ENCODE data around the gene INF2.

INF2 gene

DNA sequence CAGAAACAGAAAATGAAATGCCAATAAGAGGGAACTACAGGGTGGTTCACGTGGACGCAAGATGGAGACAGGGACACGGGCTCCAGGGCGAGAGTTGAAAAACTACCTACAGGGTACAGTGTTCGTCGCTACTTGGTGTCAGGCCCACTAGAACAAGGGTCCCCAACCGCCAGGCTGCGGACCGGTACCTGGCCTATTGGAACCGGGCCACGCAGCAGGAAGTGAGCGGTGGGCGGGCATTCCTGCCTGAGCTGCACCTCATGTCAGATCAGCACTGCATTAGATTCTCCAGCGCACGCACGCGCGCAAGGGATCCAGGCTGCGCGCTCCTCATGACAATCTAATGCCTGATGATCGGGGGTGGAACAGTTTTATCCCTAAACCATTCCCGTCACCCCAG lies 14.8 kb downstream of the INF2 start:
- H3K4me3 ChIP-seq (ENCODE audit: low read length) = no peak overlapping the region
- no peaks in the 10 kb centered on the region for H3K9me3 ChIP-seq (ENCODE audit: control insufficient read depth, insufficient read depth, low read length)
- no peak for DNase-seq (ENCODE audit: low read depth, low spot score)
- no peak overlapping the region for H3K27ac ChIP-seq (ENCODE audit: low read length)
- H3K27me3 ChIP-seq (ENCODE audit: control insufficient read depth, insufficient read depth, low read length) = no peaks in the 10 kb centered on the region
- WGBS (ENCODE audit: insufficient coverage, insufficient read length) = no CpG with 5 or more reads among the region's 22 CpGs
- peaks cover 27% of the 10 kb centered on the region for H3K36me3 ChIP-seq (ENCODE audit: control insufficient read depth, insufficient read depth, low read length)
- peaks cover 11% of the 10 kb centered on the region for H3K4me1 ChIP-seq (ENCODE audit: control insufficient read depth, insufficient read depth, low read length)

DNA sequence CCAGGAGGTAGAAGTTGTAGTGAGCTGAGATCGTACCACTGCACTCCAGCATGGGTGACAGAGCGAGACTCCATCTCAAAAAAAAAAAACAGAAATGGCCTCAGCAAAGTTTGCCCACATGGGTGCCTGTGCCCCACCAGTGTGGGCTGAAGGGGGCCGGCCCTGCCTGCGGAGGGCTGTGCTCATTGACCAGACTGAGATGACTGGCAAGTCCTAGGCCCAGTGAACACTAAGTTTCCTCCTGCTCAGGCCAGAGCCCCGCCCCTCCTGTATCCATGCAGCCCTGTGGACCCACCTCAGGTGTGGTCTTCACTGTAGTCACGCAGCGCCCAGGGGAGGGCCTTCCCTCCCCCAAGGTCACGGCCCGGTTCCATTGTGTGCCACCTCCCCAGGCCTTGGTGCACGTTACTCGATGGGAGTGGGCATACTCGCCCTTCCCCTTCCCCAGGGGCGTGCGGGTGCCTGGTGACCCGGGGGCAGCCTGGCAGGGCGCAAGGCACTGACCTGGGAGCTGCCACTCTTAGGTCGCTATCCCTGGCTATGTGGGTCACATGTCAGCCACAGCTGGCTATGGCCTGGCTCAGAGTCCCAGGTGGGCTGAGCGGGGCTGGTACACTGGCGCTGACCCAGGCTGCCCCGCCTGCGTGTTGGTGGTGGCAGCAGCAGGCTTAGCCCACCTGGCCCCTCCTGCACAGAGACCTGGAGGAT lies 16.1 kb downstream of the INF2 start:
- Histone ChIP-seq H3K4me1 (ENCODE audit: control insufficient read depth, insufficient read depth, low read length) (peaks cover 11% of the 10 kb centered on the region), H3K27me3 (ENCODE audit: control insufficient read depth, insufficient read depth, low read length) (no peaks in the 10 kb centered on the region), H3K27ac (ENCODE audit: low read length) (no peak overlapping the region), H3K4me3 (ENCODE audit: low read length) (no peak overlapping the region), H3K36me3 (ENCODE audit: control insufficient read depth, insufficient read depth, low read length) (peaks cover 35% of the 10 kb centered on the region), H3K9me3 (ENCODE audit: control insufficient read depth, insufficient read depth, low read length) (no peaks in the 10 kb centered on the region)
- no CpG with 5 or more reads among the region's 21 CpGs for WGBS (ENCODE audit: insufficient coverage, insufficient read length)
- no peak for DNase-seq (ENCODE audit: low read depth, low spot score)

DNA sequence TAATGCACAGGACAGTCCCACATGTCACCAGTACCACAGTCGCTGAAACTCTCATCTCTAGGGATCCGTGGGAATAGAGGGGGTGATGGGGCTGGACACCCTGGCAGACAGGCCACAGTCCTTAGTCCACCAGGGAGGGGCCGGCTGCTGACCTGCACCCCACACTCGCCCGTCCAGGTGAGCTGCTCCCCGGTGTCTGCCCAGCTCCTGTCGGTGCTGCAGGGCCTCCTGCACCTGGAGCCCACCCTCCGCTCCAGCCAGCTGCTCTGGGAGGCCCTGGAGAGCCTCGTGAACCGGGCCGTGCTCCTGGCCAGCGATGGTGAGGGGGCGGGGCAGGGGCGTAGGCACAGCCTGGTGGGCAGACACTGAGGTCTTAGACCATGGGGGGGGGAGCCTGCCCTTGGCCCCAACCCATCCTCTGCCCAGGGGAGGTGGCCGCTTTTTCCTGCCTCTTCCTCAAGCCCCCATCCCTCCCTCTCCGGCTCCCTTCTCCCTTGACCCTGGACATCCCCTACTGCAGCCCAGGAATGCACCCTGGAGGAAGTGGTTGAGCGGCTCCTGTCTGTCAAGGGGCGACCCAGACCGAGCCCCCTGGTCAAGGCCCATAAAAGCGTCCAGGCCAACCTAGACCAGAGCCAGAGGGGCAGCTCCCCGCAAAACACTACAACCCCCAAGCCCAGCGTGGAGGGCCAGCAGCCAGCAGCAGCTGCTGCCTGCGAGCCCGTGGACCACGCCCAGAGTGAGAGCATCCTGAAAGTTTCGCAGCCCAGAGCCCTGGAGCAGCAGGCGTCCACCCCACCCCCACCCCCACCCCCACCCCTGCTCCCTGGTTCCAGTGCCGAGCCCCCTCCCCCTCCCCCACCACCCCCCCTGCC lies 17.6 kb downstream of the INF2 start:
- H3K4me1 ChIP-seq (ENCODE audit: control insufficient read depth, insufficient read depth, low read length) = peaks cover 11% of the 10 kb centered on the region
- no peak overlapping the region for H3K27ac ChIP-seq (ENCODE audit: low read length)
- DNase-seq (ENCODE audit: low read depth, low spot score) = no peak
- no peaks in the 10 kb centered on the region for H3K9me3 ChIP-seq (ENCODE audit: control insufficient read depth, insufficient read depth, low read length)
- peaks cover 41% of the 10 kb centered on the region for H3K36me3 ChIP-seq (ENCODE audit: control insufficient read depth, insufficient read depth, low read length)
- WGBS (ENCODE audit: insufficient coverage, insufficient read length) = no CpG with 5 or more reads among the region's 28 CpGs
- no peaks in the 10 kb centered on the region for H3K27me3 ChIP-seq (ENCODE audit: control insufficient read depth, insufficient read depth, low read length)
- no peak overlapping the region for H3K4me3 ChIP-seq (ENCODE audit: low read length)

DNA sequence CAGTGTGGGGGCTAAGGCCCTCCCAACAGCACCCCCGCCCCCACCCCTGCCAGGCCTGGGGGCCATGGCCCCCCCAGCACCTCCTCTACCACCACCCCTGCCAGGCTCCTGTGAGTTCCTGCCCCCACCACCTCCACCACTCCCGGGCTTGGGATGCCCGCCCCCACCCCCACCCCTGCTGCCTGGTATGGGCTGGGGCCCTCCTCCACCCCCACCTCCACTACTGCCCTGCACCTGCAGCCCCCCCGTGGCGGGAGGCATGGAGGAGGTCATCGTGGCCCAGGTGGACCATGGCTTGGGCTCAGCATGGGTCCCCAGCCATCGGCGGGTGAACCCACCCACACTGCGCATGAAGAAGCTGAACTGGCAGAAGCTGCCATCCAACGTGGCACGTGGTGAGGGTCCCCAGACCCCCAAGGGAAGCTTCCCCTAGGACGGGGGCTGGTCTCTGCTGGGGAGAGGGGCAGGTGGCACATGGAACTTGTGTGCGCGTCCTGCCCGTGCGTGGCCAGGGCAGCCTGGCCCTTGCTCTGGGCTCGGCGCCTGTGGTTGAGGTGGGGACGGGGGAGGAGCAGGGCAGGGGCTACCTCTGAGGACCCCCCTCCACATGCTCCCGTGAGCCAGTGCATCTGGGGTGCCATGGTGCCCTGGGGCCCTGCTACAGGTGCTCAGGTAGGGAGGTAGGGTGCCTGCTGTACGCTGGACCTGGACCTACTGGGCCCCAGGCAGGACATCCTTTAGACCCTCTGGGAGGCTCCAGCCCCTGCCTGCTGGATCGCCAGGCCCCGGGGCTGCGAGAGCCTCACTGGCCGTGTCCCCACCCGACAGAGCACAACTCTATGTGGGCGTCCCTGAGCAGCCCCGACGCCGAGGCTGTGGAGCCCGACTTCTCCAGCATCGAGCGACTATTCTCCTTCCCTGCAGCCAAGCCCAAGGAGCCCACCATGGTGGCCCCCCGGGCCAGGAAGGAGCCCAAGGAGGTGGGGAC lies 18.5 kb downstream of the INF2 start:
- Histone ChIP-seq H3K4me1 (ENCODE audit: control insufficient read depth, insufficient read depth, low read length) (peaks cover 11% of the 10 kb centered on the region), H3K9me3 (ENCODE audit: control insufficient read depth, insufficient read depth, low read length) (no peaks in the 10 kb centered on the region), H3K36me3 (ENCODE audit: control insufficient read depth, insufficient read depth, low read length) (peaks cover 46% of the 10 kb centered on the region), H3K27ac (ENCODE audit: low read length) (no peak overlapping the region), H3K4me3 (ENCODE audit: low read length) (no peak overlapping the region), H3K27me3 (ENCODE audit: control insufficient read depth, insufficient read depth, low read length) (no peaks in the 10 kb centered on the region)
- WGBS (ENCODE audit: insufficient coverage, insufficient read length) = no CpG with 5 or more reads among the region's 34 CpGs
- no peak for DNase-seq (ENCODE audit: low read depth, low spot score)

DNA sequence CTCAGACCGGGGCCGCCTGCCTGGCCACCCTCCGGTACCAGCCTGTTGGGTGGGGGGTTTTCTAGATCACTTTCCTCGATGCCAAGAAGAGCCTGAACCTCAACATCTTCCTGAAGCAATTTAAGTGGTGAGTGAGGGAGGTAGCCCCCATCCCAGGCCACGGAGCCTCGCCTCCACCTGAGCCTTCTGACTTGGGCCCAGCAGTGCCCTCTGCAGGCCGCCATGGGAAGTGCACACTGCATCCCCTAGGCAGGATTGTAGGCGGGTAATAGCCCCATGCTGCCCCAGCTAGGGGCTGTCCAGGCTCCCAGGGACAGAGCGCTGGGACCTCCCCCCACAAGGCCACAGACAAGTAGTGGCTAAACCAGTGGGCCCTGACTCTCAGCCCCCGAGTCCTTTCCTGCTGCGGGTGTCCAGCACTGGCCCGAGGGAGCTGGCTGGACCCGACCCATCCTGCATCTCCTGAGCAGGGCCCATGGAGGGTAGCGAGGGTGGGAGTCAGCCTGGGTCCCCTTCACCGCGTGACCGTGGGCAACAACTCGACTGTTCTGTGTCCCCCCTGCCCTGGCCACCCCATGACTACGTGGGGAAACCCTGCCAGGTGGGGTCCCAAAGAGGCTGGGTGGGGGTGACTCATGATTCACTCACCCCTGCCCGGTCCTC lies 19.3 kb downstream of the INF2 start:
- H3K27ac ChIP-seq (ENCODE audit: low read length) = no peak overlapping the region
- peak; percentile 70 for DNase-seq (ENCODE audit: low read depth, low spot score)
- H3K27me3 ChIP-seq (ENCODE audit: control insufficient read depth, insufficient read depth, low read length) = no peaks in the 10 kb centered on the region
- H3K9me3 ChIP-seq (ENCODE audit: control insufficient read depth, insufficient read depth, low read length) = no peaks in the 10 kb centered on the region
- peaks cover 11% of the 10 kb centered on the region for H3K4me1 ChIP-seq (ENCODE audit: control insufficient read depth, insufficient read depth, low read length)
- no CpG with 5 or more reads among the region's 20 CpGs for WGBS (ENCODE audit: insufficient coverage, insufficient read length)
- H3K4me3 ChIP-seq (ENCODE audit: low read length) = no peak overlapping the region
- H3K36me3 ChIP-seq (ENCODE audit: control insufficient read depth, insufficient read depth, low read length) = peaks cover 43% of the 10 kb centered on the region

DNA sequence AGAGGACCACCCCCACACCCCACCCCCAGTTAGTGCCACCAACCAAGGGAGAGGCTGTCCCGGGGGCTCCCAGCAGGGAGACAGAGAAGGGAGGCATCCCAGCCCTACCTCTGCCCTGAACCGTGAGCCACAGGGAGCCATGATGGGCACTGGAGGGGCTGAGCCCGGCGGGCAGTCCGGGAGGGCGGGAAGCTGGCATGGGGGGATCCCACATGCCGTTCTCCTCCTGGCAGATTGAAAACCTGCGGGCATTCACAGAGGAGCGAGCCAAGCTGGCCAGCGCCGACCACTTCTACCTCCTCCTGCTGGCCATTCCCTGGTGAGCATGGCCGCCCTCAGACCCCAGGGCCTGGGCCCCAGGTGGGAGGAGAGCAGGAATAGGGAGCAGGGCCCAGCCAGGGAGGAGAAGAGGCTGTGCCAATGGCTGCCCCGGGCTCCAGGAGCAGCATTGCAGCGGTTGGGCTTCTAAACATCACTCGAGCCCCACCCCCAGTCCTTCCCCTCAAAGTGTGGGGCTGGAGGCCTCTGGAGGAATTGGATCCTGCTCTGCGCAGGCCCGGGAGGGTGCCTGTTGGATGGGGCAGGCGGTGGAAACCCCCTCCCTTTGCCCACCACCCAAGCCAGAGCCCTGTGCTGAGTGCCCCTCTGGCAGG lies 20.1 kb downstream of the INF2 start:
- Histone ChIP-seq H3K4me3 (ENCODE audit: low read length) (no peak overlapping the region), H3K9me3 (ENCODE audit: control insufficient read depth, insufficient read depth, low read length) (no peaks in the 10 kb centered on the region), H3K4me1 (ENCODE audit: control insufficient read depth, insufficient read depth, low read length) (peaks cover 11% of the 10 kb centered on the region), H3K27ac (ENCODE audit: low read length) (no peak overlapping the region), H3K27me3 (ENCODE audit: control insufficient read depth, insufficient read depth, low read length) (no peaks in the 10 kb centered on the region), H3K36me3 (ENCODE audit: control insufficient read depth, insufficient read depth, low read length) (peaks cover 41% of the 10 kb centered on the region)
- no peak for DNase-seq (ENCODE audit: low read depth, low spot score)
- WGBS (ENCODE audit: insufficient coverage, insufficient read length) = no CpG with 5 or more reads among the region's 18 CpGs

DNA sequence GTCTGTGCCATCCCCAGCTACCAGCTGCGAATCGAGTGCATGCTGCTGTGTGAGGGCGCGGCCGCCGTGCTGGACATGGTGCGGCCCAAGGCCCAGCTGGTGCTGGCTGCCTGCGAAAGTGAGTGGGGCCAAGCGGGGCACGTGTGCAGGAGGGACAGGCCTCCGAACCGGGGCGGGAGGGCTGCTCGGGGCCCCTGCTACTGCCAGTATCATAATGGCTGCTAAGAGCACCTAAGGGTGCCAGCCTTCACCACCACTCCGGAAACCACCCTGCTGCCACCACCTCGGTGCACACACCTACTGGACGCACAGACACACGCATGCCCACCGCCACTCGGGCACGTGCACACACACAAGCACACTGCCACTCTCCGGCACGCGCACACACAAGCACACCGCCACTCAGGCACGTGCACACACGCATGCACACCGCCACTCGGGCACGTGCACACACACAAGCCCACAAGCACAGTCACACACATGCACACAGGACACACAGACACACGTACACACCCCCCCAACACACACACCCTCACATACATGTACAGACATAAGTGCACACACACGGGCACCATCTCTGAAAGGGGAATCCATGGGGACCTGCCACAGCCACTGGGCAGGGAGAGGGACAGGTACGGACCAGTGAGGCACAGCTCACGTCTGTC lies 20.8 kb downstream of the INF2 start:
- no peak for DNase-seq (ENCODE audit: low read depth, low spot score)
- Histone ChIP-seq H3K36me3 (ENCODE audit: control insufficient read depth, insufficient read depth, low read length) (peaks cover 47% of the 10 kb centered on the region), H3K27me3 (ENCODE audit: control insufficient read depth, insufficient read depth, low read length) (no peaks in the 10 kb centered on the region), H3K4me1 (ENCODE audit: control insufficient read depth, insufficient read depth, low read length) (peaks cover 11% of the 10 kb centered on the region), H3K9me3 (ENCODE audit: control insufficient read depth, insufficient read depth, low read length) (no peaks in the 10 kb centered on the region), H3K27ac (ENCODE audit: low read length) (no peak overlapping the region), H3K4me3 (ENCODE audit: low read length) (no peak overlapping the region)
- no CpG with 5 or more reads among the region's 34 CpGs for WGBS (ENCODE audit: insufficient coverage, insufficient read length)

DNA sequence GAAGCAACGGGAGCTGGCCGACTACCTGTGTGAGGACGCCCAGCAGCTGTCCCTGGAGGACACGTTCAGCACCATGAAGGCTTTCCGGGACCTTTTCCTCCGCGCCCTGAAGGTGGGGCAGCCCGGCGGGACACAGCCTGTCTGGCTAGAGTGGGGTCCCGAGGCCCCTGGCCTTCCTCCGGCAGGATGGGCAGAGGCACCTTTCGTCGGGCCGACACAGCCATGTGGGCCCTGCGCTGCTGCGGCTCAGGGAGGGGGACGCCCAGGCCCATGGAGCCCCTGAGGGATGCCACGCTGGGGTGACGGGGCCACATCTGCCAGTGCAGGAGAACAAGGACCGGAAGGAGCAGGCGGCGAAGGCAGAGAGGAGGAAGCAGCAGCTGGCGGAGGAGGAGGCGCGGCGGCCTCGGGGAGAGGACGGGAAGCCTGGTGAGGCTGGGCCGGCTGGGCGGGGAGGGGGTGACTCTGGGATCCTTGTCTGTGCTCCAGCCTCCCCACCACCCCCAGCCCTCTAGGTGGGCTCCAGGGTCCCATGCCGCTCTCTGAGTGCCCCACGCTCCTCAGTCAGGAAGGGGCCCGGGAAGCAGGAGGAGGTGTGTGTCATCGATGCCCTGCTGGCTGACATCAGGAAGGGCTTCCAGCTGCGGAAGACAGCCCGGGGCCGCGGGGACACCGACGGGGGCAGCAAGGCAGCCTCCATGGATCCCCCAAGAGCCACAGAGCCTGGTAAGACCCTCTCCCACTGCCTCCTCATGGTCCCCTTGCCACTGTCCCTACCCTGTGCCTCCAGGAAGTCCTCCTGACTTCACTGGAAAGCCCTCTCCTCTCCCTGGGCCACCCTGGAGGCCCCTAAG lies 23.7 kb downstream of the INF2 start:
- peaks cover 46% of the 10 kb centered on the region for H3K36me3 ChIP-seq (ENCODE audit: control insufficient read depth, insufficient read depth, low read length)
- H3K27ac ChIP-seq (ENCODE audit: low read length) = no peak overlapping the region

More for the DNA sequence above, 23.7 kb downstream of the INF2 start:
- no peaks in the 10 kb centered on the region for H3K9me3 ChIP-seq (ENCODE audit: control insufficient read depth, insufficient read depth, low read length)
- no peak for DNase-seq (ENCODE audit: low read depth, low spot score)
- no peak overlapping the region for H3K4me3 ChIP-seq (ENCODE audit: low read length)
- WGBS (ENCODE audit: insufficient coverage, insufficient read length) = no CpG with 5 or more reads among the region's 40 CpGs
- 0 out of 2 replicates have a peak, but pooled peaks cover under 1% of the 10 kb centered on the region for H3K4me1 ChIP-seq (ENCODE audit: control insufficient read depth, insufficient read depth, low read length)
- H3K27me3 ChIP-seq (ENCODE audit: control insufficient read depth, insufficient read depth, low read length) = no peaks in the 10 kb centered on the region
